HG03571 (cell line): ENCODE measurements around the gene EMID1.
"Not testable (repeated sequence)": the region's sequence is repeated elsewhere in the genome, so short reads cannot be mapped to it uniquely, and the experiment has no call there.

Experiments
- ATAC-seq: cut with Tn5 transposase; IDR thresholded peaks from one replicate; pipeline ENCODE4 v1.9.1; 2021; ENCODE audit not compliant: unreplicated experiment

Gene EMID1

DNA sequence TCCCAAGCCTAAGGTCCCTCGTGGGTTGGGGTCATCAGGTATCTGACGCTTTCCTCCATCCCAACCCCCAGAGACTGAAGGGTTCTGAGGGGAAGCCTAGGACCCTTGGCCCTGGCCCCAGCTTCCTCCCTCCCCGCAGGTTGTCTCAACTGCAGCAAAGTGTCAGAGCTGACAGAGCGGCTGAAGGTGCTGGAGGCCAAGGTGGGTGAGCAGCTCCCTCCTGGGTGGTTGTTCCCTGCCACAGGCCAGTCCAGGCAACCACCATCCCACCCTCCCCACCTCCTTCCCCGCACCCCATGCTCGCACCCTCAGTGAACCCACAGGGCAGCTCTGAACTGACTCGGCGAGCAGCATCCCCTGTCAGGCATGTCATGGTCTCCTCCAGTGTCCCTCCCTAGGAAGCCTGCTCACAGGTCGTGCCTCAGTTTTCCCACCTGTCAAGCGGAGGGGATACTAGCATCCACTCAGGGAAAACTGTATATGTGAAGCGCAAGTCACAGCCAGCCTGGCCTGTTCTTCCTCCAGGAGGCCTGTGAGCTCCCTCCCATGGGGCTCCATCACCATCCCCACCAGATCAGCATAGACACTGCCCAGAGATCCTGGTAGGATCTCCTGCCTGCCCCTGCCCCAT is 20.8 kb downstream of the EMID1 start:
- no peak for ATAC-seq

DNA sequence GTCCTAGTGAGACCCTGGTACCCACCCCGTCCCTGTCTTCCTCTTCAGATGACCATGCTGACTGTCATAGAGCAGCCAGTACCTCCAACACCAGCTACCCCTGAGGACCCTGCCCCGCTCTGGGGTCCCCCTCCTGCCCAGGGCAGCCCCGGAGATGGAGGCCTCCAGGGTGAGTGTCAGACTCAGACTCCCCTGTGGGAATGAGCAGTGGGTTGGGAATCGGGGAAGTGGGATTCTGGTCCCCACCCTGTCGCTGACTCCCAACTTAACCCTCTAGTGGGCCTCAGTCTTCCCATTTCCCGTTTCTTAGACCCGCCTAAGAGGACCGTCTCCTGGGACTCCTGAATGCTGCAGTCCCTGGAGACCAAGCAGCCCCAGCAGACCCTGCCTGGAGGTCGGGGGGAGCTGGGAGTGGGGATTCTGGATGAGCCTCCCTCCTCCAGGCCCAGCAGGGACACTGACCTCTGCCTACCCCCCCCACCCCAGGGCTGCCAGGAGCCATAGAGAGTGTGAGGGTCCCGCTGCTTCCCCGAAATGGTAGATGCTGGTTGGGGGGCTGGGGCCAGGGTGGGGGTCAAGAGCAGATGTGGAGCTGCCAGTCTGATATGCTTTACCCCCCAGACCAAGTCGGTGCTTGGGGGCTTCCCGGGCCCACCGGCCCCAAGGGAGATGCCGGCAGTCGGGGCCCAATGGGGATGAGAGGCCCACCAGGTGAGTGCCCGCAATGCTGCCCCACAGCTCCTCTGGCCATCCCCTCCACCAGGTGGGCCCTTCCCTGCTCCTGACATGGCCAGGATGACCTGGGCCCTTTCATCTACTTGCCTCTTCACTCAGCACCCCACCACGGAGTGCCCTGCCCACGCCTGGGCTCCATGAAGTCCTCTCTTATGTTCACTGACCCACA is 25.5 kb downstream of the EMID1 start:
- ATAC-seq, result no peak

DNA sequence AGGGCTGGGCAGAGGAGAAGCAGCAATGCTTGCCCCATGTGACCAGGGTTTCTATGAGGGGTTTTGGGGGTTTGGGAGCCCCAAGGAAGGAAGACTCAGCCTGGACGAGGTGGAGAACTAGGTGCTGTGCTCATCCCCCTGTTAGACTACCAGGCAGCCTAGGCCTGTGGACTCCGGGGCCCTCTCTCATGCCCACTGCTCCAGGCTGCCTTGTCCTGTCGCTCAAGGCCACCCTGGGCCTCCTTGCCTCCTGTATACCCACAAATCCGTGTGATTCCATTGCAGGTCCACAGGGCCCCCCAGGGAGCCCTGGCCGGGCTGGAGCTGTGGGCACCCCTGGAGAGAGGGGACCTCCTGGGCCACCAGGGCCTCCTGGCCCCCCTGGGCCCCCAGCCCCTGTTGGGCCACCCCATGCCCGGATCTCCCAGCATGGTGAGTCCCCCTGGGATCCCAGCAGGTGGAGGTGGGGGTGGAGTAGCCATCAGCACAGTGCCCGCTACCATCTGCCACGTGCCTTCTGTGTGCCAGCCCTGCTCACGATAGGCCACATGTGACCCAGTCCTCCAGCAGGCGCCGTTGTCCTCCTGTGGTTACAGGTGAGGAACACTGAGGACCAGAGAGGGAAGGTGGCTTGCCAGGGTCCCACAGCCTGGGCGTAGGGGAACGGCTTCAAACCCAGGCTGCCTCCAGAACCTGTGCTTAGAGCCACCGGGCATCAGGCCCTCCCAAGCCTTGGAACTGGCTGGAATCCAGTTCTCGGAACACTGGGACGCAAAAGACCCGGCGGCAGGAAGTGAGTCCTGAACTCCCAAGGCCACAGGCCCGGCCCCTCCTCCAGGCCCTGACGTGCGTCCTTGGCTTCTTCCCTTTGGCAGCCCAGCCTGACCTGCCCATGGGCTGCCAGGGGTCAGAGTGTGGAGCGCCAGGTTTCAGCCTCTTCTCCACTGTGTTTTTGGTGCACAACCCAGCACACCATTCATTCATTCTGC is 26.6 kb downstream of the EMID1 start:
- ATAC-seq, result no peak

DNA sequence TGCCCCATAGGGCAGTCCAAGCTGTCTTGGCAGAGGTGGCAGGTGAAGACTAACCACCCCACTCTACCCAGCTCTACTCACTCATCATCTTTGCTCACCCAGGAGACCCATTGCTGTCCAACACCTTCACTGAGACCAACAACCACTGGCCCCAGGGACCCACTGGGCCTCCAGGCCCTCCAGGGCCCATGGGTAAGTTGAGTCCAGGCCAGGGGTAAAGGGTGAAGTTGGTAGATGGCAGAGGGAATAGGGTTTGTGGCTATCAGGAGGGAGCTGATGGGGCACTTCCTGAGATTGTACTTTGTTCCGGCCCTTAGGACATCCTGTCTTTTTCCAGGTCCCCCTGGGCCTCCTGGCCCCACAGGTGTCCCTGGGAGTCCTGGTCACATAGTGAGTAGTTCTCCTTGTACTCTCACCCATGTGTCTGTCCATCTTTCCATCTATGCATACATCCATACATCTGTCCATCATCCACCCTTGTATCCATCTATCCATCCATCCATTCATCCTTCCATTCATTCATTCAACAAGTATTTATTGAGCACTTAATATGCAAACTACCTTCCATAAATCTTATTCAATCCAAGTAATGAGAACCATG is 27.7 kb downstream of the EMID1 start:
- ATAC-seq, result no peak

DNA sequence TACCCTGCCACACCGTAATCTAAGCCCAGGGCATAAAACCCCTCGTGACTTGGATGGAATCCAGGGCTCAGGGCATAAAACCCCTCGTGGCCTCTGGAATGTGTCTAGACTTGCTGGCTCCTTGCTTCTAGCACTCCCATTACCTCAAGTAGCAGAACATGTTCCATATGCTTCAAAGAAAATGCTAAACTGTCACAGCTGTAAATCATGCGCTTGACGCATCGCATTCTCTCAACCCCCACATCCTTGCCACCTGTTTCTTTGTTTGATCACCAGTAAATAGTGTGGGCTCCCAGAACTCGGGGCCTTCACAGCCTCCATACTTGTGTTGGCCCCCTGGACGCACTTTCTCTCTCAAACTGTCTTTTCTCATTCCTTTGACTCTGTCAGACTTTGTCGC is 34.8 kb downstream of the EMID1 start:
- not testable (repeated sequence) for ATAC-seq

DNA sequence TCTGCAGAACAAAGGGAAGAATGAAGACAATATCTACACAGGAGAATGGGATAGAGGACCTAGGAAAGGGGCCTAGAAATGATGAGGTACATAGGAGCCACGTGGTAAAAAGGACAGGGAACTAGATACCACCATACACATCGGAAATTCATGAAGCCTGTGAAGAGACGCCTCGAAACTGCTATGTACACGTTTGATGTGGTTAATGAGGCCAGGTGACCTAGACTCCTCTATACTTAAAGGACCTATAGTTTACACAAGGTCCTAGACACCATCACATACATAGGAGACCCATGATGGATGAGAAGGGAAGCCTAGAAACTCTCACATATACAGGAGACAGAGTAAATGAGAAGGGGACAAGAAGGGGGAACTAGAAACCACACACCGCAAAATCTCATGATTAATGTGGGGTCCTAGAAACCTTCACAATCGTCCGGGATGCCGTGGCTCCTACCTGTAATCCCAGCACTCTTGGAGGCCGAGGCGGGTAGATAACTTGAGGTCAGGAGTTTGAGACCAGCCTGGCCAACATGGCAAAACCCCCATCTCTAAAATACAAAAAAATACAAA is 38.3 kb downstream of the EMID1 start:
- ATAC-seq, result no peak

DNA sequence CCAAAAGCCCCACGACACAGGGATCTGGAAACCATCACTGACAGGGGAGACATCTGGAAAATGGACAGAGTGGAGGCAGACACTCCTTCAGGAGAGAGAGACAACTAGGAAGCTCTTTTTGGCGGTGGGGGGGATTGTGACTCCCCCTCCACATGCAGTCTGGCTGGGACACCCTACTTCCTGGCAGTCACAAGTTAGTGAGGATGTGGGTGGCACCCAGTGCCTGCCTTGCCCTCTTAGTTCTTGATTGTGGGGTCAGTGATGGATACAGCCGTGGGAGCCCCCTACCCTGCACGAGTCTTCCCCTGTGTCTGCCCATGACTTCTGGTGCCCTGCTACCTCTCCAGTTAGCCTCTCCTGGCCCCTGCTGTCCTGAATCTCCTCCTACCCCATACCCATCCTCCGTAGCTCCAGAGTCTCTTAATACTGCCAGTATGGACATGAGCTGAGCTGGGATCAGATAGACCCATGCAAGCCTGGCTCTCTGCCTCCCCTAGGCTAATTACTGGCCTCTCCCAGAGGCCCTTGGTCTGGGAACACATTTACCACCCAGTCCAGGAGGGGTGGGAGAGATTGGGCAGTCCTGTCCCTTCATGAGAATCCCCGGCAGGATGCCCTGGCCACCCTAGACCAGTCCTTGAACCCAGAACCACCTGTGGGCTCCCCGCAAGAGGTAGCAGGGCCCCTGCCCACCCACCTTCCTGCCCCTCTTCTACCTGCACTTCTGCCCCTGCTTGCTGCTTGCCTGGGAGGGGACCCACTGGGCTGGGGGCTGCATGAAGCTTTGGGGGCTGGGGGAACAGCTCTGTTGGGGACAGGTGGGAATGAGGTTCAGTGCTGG is 39.3 kb downstream of the EMID1 start:
- no peak for ATAC-seq

DNA sequence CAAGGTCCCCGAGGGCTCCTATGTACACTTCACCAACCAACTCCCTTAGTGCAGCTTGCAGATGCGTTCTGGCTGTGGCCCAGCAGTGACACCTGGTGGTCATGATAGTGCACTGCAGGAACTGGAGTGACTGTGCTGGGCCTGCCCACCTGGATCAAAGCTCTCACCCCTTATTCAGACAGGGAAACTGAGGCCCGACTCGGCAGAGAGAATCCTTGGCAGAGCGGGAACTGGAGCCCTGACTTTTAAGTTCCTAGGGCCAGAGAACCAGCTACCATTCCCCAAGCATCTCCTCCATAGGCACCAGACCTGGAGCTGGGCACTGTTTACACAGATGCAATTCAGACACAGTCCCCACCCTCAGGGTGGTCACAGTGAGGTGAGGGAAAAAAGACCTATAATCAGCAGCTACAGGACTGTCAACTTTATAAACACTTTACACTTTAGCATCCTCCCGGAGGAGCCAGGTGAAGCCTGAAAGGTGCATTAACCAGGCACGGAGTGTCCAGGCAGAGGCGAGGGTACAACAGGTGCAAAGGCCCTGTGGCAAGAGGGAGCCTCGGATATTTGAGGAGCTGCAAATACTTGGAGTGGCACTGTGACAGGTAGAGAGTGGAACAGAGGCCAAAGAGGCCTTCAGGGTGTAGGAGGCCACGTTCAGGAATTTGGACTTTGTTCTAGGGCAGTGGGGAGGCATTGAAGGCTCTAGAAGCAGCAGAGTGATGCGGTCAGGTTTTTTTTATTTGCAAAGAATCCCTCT is 40.1 kb downstream of the EMID1 start:
- no peak for ATAC-seq

DNA sequence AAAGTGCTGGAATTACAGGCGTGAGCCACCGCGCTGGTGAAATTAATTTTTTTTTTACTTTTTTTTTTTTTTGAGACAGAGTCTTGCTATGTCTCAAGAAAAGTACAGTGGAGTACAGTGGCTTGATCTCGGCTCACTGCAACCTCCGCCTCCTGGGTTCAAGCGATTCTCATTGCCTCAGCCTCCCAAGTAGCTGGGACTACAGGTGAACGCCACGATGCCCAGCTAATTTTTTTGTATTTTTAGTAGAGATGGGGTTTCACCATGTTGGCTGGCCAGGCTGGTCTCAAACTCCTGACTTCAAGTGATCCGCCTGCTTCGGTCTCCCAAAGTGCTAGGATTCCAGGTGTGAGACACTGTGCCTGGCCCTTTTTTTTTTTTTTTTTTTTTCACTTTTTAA is 42.2 kb downstream of the EMID1 start:
- ATAC-seq, result not testable (repeated sequence)

DNA sequence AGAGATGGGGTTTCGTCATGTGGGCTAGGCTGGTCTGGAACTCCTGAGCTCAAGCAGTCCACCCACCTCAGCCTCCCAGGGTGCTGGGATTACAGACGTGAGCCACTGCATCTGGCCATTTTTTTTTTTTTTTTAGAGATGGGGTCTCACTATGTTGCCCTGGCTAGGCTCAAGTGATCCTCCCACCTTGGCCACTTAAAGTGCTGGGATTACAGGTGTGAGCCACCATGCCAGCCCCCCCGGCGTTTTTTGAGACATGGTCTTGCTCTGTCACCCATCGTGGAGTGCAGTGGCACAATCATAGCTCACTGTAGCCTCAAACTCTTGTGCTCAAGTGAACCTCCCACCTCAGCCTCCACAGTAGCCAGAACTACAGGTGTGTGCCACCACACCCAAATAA is 45.6 kb downstream of the EMID1 start:
- ATAC-seq, result no peak

DNA sequence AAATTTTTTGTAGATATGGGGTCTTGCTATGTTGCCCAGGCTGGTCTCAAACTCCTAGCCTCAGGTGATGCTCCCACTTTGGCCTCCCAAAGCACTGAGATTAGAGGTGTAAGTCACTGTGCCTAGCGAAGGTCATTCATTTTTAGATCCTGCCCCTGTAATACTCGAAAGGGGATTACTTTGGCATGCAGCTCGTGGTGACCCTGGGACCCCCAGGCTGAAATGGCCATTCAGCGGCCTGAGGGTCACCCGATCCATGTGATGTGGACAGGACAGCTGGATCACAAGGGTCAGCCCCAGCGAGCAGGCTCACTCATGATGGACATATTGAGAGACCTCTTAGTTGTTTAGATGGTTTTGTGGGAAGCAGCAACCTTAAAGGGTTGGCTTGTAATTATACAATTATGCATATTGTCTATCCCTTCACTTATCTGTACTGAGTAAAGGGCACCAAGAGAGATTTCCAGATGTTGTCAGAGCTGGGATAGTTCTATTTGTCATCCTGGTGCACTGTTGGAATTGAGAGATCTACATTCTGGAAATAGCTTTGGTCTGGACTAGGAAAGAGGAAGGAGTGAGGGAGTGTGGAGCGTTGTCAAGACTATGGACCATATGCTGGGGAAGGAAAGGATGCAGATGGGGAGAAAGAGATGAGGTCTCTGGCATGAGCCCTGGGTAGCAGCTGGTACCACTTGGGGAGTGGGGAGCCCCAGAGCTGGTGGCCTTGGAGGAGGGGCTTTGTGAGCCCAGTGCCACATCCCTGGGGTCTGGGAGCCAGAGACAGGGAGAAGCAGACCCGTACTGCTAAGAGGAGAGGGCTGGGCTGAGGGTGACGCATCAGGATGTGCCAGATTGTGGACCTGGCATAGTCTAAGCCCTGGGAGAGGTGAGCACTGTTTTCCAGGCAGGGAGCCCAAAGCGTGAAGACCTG is 46.5 kb downstream of the EMID1 start:
- no peak for ATAC-seq

DNA sequence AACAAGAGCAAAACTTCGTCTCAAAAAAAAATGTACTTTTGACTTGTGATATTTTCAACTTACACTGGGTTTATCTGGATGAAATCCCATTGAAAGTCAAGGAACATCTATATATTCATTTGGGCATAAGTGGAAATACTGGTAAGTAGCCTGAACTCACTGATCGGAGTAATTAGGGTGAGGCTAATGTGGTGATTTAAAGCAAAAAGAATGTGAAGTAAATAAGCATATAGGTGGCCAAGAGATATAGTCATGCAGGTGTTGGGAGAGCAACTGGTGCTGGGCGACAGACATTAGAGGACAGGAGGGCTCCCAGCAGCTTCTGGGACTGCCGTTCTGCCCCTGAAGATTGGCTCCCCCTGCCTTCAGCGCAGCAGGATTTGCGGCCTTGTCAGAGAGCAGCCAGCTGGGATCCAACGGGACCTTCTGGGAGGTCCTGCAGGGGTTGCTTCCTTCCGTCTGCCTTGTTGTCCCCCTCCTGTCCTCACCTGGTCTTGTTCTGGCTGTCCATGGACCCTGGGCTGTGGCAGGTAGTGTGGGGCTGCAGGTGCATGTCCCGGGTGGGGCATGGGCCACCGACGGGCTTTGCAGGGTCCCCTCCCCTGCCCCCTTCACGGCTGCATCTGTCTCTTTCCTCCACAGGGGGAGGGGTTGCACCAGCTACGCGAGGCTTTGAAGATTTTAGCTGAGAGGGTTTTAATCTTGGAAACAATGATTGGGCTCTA is 48.0 kb downstream of the EMID1 start:
- no peak for ATAC-seq

DNA sequence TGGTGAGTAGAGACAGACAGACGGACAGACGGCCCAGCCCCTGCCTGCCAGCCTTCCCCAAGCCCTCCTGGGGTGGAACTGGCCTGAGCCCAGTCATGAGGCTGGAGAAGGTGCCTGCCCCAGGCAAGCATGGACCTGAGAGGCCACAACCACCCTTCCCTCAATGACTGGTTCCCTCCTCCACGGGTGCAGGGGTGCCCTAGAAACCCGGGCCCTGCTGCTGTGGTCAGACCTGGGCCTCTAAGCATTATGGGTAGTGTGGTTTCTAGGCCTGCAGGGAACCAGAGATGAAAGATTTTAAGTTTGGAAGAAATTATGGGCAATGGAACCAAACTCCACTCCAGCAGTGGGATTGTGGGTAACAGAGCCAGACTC is 48.6 kb downstream of the EMID1 start:
- ATAC-seq, result no peak

DNA sequence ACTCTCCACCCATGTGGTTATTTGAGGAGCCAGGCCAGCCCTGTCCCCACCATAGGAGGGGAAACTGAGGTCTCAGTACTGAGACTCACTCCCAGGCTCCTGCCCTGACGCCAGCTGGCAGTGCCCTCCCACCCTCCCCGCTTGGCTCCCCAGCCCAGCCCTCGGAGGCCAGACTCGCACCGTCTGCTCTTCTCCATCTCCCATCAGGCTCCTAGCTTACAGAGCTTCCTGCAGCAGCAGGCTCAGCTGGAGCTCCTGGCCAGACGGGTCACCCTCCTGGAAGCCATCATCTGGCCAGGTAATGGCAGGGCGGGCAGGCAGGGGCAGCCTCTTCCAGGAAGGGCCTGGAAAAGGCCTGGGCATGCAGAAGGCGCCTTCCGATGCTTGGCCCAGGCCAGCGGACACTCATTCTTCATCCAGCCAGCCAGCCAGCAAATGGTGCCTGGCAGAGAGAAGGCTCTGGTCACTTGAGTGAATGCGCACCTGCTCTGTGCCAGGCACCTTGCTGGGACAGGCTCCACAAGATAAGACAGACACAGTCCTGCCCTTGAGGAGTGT is 49.4 kb downstream of the EMID1 start:
- no peak for ATAC-seq

DNA sequence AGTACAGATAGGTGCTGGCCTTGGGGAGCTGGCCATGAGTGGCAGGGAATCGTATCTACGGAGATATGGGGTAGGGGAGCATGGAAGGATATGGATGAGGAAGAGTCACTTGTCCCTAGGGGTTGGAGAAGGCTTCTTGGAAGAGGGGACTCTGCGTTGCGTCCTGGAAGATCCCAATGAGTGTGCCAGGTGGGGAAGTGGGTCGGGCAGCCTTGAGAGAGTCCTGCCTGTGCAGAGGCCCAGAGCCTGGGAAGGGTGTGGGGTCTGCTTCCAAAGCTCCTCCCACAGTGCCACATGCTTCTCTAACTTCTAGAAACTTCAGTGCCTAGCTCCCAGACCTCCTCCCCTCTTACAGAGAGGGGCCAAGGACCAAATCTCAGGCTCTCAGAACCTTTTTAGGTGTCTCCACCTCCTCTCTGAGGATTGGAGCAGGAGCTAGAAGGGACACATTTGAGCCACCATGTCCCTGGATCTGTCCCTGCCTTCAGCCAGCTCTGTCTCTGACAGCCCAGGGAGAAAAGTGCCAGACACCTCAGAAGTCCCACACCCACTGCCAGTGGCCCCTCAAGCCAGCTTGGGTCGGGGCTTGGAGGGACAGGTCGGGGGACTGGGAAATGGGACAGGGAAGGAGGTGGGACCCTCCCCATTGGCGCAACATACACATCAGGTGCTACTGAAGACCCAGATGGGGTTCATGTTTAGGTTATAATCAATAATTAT is 51.1 kb downstream of the EMID1 start:
- ATAC-seq, result no peak

DNA sequence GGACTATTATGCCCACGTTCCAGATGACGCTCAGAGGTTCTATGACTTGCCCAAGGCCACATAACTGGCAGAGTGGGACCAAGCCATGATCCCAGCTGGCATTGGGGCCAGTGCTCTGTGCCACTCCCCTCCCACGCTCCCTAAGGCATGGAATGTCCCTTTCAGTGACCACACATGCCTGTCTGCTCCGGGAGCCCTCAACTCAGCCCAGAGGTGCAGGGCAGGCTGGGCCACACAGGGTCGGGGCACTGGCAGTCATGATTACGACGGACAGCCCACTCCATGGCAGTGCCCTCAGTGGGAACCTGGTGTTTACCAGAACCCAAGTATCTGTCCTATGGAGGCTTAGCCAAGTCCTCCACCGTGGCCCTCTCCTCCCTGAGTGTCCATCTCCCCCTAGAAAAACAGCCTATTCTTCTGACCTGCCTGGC is 52.1 kb downstream of the EMID1 start:
- no peak for ATAC-seq
